ENCODE measurements around the gene MAP4K3.

DNA sequence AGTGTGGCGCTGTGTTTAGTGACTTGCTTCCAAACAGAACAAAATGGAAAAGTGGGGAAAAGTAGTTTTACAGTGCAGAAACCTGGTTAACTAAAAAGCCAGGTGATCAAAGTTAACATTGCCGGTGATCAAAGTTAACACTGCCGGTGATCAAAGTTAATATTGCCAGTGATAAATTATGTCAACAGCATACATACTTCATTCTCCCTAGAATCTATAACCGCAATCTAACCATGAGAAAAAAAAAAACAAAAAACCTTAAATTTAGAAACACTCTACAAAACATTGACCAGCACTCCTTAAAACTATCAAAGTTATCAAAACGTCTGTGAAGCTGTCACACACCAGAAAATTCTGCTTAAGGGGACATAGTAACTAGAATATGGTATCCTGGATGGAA is 18.6 kb downstream of the MAP4K3 start:
- TF ChIP-seq, protein P1, sequence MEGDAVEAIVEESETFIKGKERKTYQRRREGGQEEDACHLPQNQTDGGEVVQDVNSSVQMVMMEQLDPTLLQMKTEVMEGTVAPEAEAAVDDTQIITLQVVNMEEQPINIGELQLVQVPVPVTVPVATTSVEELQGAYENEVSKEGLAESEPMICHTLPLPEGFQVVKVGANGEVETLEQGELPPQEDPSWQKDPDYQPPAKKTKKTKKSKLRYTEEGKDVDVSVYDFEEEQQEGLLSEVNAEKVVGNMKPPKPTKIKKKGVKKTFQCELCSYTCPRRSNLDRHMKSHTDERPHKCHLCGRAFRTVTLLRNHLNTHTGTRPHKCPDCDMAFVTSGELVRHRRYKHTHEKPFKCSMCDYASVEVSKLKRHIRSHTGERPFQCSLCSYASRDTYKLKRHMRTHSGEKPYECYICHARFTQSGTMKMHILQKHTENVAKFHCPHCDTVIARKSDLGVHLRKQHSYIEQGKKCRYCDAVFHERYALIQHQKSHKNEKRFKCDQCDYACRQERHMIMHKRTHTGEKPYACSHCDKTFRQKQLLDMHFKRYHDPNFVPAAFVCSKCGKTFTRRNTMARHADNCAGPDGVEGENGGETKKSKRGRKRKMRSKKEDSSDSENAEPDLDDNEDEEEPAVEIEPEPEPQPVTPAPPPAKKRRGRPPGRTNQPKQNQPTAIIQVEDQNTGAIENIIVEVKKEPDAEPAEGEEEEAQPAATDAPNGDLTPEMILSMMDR (IDR thresholded peaks at IDR 0.05), result no peak
- TF ChIP-seq POLR2A (IDR thresholded peaks at IDR 0.05), result no peak

Measured in thyroid gland (tissue), 4 donors.